ENCODE results near the gene ULBP3.

The ULBP3 gene

GRCh38 chr6:150068720-150069648 is at the start of gene ULBP3:
ULBP3 (minus strand) TSS chr6:150069121; CDS start chr6:150069066, 55 bp downstream.
- in situ Hi-C loops (cut with HindIII; ENCODE audit: low sequenced_read_pairs) = no loop called here
- H3K4me3 ChIP-seq (ENCODE audit: low read depth, low read length) = peak within 1 kb of the TSS; percentile 81
- TF ChIP-seq CTCF (IDR thresholded peaks at IDR 0.05; ENCODE audit: low read depth, low read length) = peak; percentile 66
- peak; percentile 93 for DNase-seq (ENCODE audit: low read depth, low spot score)

GRCh38 chr6:150118627-150119026 is 49.7 kb upstream of the ULBP3 start:
- DNase-seq (ENCODE audit: low read depth, low spot score) = no peak
- in situ Hi-C loops (cut with HindIII; ENCODE audit: low sequenced_read_pairs) = no loop called here
- H3K4me3 ChIP-seq (ENCODE audit: low read depth, low read length) = no peak overlapping the region
- no peak for TF ChIP-seq CTCF (IDR thresholded peaks at IDR 0.05; ENCODE audit: low read depth, low read length)

GRCh38 chr6:150118203-150118602 is 49.3 kb upstream of the ULBP3 start:
- DNase-seq (ENCODE audit: low read depth, low spot score) = no peak
- no peak overlapping the region for H3K4me3 ChIP-seq (ENCODE audit: low read depth, low read length)
- in situ Hi-C loops (cut with HindIII; ENCODE audit: low sequenced_read_pairs) = no loop called here
- no peak for TF ChIP-seq CTCF (IDR thresholded peaks at IDR 0.05; ENCODE audit: low read depth, low read length)

GRCh38 chr6:150116200-150116800 is 47.4 kb upstream of the ULBP3 start:
- DNase-seq (ENCODE audit: low read depth, low spot score) = no peak
- no peak for TF ChIP-seq CTCF (IDR thresholded peaks at IDR 0.05; ENCODE audit: low read depth, low read length)
- H3K4me3 ChIP-seq (ENCODE audit: low read depth, low read length) = no peak overlapping the region
- in situ Hi-C loops (cut with HindIII; ENCODE audit: low sequenced_read_pairs) = no loop called here

GRCh38 chr6:150115769-150116168 is 46.8 kb upstream of the ULBP3 start:
- H3K4me3 ChIP-seq (ENCODE audit: low read depth, low read length) = no peak overlapping the region
- in situ Hi-C loops (cut with HindIII; ENCODE audit: low sequenced_read_pairs) = no loop called here
- no peak for DNase-seq (ENCODE audit: low read depth, low spot score)
- TF ChIP-seq CTCF (IDR thresholded peaks at IDR 0.05; ENCODE audit: low read depth, low read length) = no peak

- in situ Hi-C loops (cut with HindIII; ENCODE audit: low sequenced_read_pairs) = no loop called here
- H3K4me3 ChIP-seq (ENCODE audit: low read depth, low read length) = no peak overlapping the region
- no peak for DNase-seq (ENCODE audit: low read depth, low spot score)
- no peak for TF ChIP-seq CTCF (IDR thresholded peaks at IDR 0.05; ENCODE audit: low read depth, low read length)
These were observed 43.3 kb upstream of the ULBP3 start for GRCh38 chr6:150112233-150112632.

All from astrocyte of the spinal cord (primary cell).